ENCODE measurements around the gene HLA-DPA1.
"Not testable (repeated sequence)": the region's sequence is repeated elsewhere in the genome, so short reads cannot be mapped to it uniquely, and the experiment has no call there.

HLA-DPA1 gene

GRCh38 chr6:33069021-33069738, 4.3 kb downstream of the HLA-DPA1 start:
- Mint-ChIP-seq H3K27ac (no peak overlapping the region), H3K9me3 (peaks cover 10% of the 10 kb centered on the region), H3K4me1 (peaks cover 7% of the 10 kb centered on the region), H3K36me3 (ENCODE audit: low read depth) (no peaks in the 10 kb centered on the region), H3K4me3 (no peak overlapping the region), H3K27me3 (ENCODE audit: low read depth, poor library complexity) (peaks cover 13% of the 10 kb centered on the region)
- DNase-seq, result no peak
- no peak for TF ChIP-seq CTCF (IDR thresholded peaks at IDR 0.05)

- DNase-seq, result no peak
- TF ChIP-seq CTCF (IDR thresholded peaks at IDR 0.05), result no peak
- Mint-ChIP-seq H3K27ac (peak overlapping the region; percentile 3), H3K36me3 (ENCODE audit: low read depth) (no peaks in the 10 kb centered on the region), H3K4me3 (no peak overlapping the region), H3K4me1 (no peaks in the 10 kb centered on the region), H3K9me3 (peaks cover 22% of the 10 kb centered on the region), H3K27me3 (ENCODE audit: low read depth, poor library complexity) (peaks cover 7% of the 10 kb centered on the region)
These were observed 6.4 kb downstream of the HLA-DPA1 start for GRCh38 chr6:33066917-33067521.

- H3K4me1 Mint-ChIP-seq, result no peaks in the 10 kb centered on the region
- peaks cover 10% of the 10 kb centered on the region for H3K27me3 Mint-ChIP-seq (ENCODE audit: low read depth, poor library complexity)
- TF ChIP-seq CTCF (IDR thresholded peaks at IDR 0.05), result no peak
- no peak for DNase-seq
- H3K36me3 Mint-ChIP-seq (ENCODE audit: low read depth), result no peaks in the 10 kb centered on the region
- peaks cover 32% of the 10 kb centered on the region for H3K9me3 Mint-ChIP-seq
- H3K27ac Mint-ChIP-seq, result no peak overlapping the region
- no peak overlapping the region for H3K4me3 Mint-ChIP-seq
These were observed 8.1 kb downstream of the HLA-DPA1 start for GRCh38 chr6:33065312-33065711.

GRCh38 chr6:33064723-33065122, 8.7 kb downstream of the HLA-DPA1 start:
- Mint-ChIP-seq H3K4me3 (no peak overlapping the region), H3K27ac (no peak overlapping the region), H3K27me3 (ENCODE audit: low read depth, poor library complexity) (peaks cover 10% of the 10 kb centered on the region), H3K9me3 (peaks cover 32% of the 10 kb centered on the region), H3K36me3 (ENCODE audit: low read depth) (no peaks in the 10 kb centered on the region), H3K4me1 (no peaks in the 10 kb centered on the region)
- no peak for TF ChIP-seq CTCF (IDR thresholded peaks at IDR 0.05)
- no peak for DNase-seq

- DNase-seq; H3K36me3 Mint-ChIP-seq (ENCODE audit: low read depth); H3K4me1 Mint-ChIP-seq; H3K4me3 Mint-ChIP-seq; H3K27me3 Mint-ChIP-seq (ENCODE audit: low read depth, poor library complexity); H3K27ac Mint-ChIP-seq: not testable (repeated sequence)
- peaks cover 32% of the 10 kb centered on the region for H3K9me3 Mint-ChIP-seq
These were observed 10.0 kb downstream of the HLA-DPA1 start for GRCh38 chr6:33063435-33063834.

GRCh38 chr6:33061987-33062386, 11.5 kb downstream of the HLA-DPA1 start:
- H3K36me3 Mint-ChIP-seq (ENCODE audit: low read depth), result no peaks in the 10 kb centered on the region
- TF ChIP-seq CTCF (IDR thresholded peaks at IDR 0.05), result no peak
- peaks cover 11% of the 10 kb centered on the region for H3K27me3 Mint-ChIP-seq (ENCODE audit: low read depth, poor library complexity)
- no peak overlapping the region for H3K27ac Mint-ChIP-seq
- H3K4me3 Mint-ChIP-seq, result no peak overlapping the region
- no peak for DNase-seq
- peaks cover 29% of the 10 kb centered on the region for H3K9me3 Mint-ChIP-seq
- no peaks in the 10 kb centered on the region for H3K4me1 Mint-ChIP-seq

Measured in nephron progenitor cell (in vitro differentiated cells).